Lower lobe of right lung (tissue), 2 donors: ENCODE data around the gene MEGF9. TPM values are rescaled to one million over a fixed set of nuclear protein-coding genes. Genes with fewer than 3 reads are reported as not detected.
A peak's percentile ranks its signal among the peaks of the same experiment; 100 is the strongest.

Source experiments
- ATAC-seq, 2 donors: fragments of 200-7000 bp; cut with Tn5 transposase; one replicate each; pipeline ENCODE4 v1.9.1; 2020 to 2022; ENCODE audit warnings: mild to moderate bottlenecking in 2 of 2, moderate library complexity in 2 of 2
- DNase-seq: peaks from one replicate; pipeline ENCODE4 v3.0.0-alpha.2; 2020
- H3K27ac ChIP-seq: fragments of 200-600 bp; one replicate; pipeline ENCODE4 v1.8.0; 2022
- H3K27me3 ChIP-seq: fragments of 200-600 bp; one replicate; pipeline ENCODE4 v1.8.0; 2022; ENCODE audit warnings: low read depth
- H3K36me3 ChIP-seq: fragments of 200-600 bp; one replicate; pipeline ENCODE4 v1.8.0; 2022; ENCODE audit warnings: mild to moderate bottlenecking
- H3K4me1 ChIP-seq: fragments of 200-600 bp; one replicate; pipeline ENCODE4 v1.8.0; 2022
- H3K4me3 ChIP-seq: fragments of 200-600 bp; one replicate; pipeline ENCODE4 v1.8.0; 2022; ENCODE audit warnings: mild to moderate bottlenecking
- H3K9me3 ChIP-seq: fragments of 200-600 bp; one replicate; pipeline ENCODE4 v1.8.0; 2022
- intact Hi-C: fragments of 100-400 bp; cut with DNase I; formaldehyde crosslinking; loops from one replicate; pipeline ENCODE4 v1.11.0; 2022
- total RNA-seq: library from RNA; stranded (reverse); fragmentation: NEBNext Ultra II Directional; extraction: Animal tissue kit (Norgen Biotek cat#: 25700); gene quantifications from one replicate; pipeline ENCODE4 v1.2.1, GENCODE V29; 2021
- TF ChIP-seq, protein P1 (sequence below): fragments of 200-600 bp; IDR thresholded peaks from one replicate; pipeline ENCODE4 v1.8.0; 2022; ENCODE audit warnings: antibody characterized with exemption, mild to moderate bottlenecking
- donor health status: DM: no; HTN: yes; CAD: no; lungs with severe emphysema.

Gene MEGF9
- total RNA-seq, 1 donor from 2014 or later = 71.1 TPM

GRCh38 chr9:120611690-120612068 is 102.6 kb downstream of the MEGF9 start:
- Histone ChIP-seq H3K9me3 (no peaks in the 10 kb centered on the region), H3K27me3 (no peaks in the 10 kb centered on the region), H3K36me3 (peaks cover 37% of the 10 kb centered on the region), H3K4me3 (no peak overlapping the region), H3K27ac (no peak overlapping the region), H3K4me1 (no peaks in the 10 kb centered on the region)
- no peak for DNase-seq
- no peak for ATAC-seq
- TF ChIP-seq, protein P1, sequence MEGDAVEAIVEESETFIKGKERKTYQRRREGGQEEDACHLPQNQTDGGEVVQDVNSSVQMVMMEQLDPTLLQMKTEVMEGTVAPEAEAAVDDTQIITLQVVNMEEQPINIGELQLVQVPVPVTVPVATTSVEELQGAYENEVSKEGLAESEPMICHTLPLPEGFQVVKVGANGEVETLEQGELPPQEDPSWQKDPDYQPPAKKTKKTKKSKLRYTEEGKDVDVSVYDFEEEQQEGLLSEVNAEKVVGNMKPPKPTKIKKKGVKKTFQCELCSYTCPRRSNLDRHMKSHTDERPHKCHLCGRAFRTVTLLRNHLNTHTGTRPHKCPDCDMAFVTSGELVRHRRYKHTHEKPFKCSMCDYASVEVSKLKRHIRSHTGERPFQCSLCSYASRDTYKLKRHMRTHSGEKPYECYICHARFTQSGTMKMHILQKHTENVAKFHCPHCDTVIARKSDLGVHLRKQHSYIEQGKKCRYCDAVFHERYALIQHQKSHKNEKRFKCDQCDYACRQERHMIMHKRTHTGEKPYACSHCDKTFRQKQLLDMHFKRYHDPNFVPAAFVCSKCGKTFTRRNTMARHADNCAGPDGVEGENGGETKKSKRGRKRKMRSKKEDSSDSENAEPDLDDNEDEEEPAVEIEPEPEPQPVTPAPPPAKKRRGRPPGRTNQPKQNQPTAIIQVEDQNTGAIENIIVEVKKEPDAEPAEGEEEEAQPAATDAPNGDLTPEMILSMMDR = no peak
- intact Hi-C loops = no loop called here

DNA sequence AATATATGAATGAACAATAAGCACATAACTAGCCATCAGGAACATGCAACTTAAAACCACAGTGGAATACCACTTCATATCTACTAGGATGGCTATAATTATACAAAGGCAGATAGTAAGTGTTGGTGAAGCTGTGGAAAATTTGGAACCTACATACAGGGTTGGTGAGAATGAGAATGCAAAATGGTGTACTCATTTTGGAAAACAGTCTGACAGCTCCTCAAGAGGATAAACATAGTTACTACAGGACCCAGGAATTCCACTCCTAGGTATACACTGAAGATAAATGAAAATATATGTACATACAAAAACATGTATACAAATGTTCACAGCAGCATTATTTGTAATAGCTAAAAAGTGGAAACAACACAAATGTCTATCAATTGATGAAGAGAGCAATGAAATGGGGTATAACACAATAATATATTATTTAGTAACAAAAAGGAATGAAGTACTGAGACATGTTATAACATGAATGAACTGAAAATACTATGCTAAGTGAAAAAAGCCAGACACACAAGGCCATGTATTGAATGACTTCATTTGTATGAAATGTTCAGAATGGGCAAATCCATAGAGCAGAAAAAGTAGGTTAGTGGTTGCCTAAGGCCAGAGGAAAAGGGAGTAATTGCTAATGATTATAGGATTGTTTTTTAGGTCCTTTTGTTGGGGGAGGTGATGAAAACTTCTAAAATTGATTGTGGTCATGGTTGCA is 103.1 kb downstream of the MEGF9 start:
- Histone ChIP-seq H3K27ac (no peak overlapping the region), H3K36me3 (peaks cover 43% of the 10 kb centered on the region), H3K9me3 (no peaks in the 10 kb centered on the region), H3K4me3 (no peak overlapping the region), H3K4me1 (no peaks in the 10 kb centered on the region), H3K27me3 (no peaks in the 10 kb centered on the region)
- ATAC-seq = no peak
- no peak for DNase-seq
- TF ChIP-seq, protein P1 = peak; percentile 12
- intact Hi-C loops = no loop called here

DNA sequence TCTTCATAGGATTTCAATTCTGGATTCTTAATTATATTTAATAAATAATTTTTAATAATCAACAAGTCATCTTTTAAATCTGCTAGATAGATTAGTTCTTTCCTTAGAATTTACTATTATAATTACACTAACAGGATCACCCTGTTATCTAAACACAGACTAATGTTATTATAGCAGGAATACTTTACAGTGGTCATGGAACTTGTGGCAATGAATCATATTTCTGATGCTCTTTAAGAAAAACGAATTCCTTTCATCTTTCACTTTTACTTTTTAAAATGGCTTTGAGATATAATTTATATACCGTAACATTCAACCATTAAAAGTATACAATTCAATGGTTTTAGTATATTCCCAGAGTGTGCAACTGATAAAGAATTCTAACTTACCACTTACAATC is 104.6 kb downstream of the MEGF9 start:
- ATAC-seq (no peak), DNase-seq (no peak)
- intact Hi-C loops = no loop called here
- Histone ChIP-seq H3K27me3 (no peaks in the 10 kb centered on the region), H3K36me3 (peaks cover 53% of the 10 kb centered on the region), H3K4me1 (no peaks in the 10 kb centered on the region), H3K9me3 (no peaks in the 10 kb centered on the region), H3K27ac (no peak overlapping the region), H3K4me3 (no peak overlapping the region)
- TF ChIP-seq, protein P1 = no peak

DNA sequence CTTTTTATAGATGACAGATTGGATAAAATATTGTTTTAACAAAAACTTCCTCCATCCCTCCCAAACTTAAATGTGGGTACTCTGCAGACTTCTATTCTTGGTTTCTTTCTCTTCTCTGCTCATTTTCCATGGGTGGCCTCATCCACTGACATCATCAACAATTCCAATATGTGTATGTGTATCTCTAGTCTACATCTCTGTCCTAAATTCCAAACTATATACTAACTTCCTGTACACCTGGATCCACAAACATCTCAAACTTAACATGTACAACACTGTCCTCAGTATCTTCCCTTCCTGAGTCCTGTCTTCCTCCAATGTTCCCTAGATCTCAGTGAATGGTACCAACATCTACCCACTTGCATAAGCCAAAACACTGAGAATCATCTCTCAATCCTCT is 105.8 kb downstream of the MEGF9 start:
- DNase-seq (no peak), ATAC-seq (no peak)
- Histone ChIP-seq H3K4me3 (no peak overlapping the region), H3K27me3 (no peaks in the 10 kb centered on the region), H3K36me3 (peaks cover 59% of the 10 kb centered on the region), H3K9me3 (no peaks in the 10 kb centered on the region), H3K27ac (no peak overlapping the region), H3K4me1 (no peaks in the 10 kb centered on the region)
- TF ChIP-seq, protein P1 = no peak
- intact Hi-C loops = no loop called here

GRCh38 chr9:120603591-120603990 is 110.7 kb downstream of the MEGF9 start:
- Histone ChIP-seq H3K9me3 (no peaks in the 10 kb centered on the region), H3K27me3 (no peaks in the 10 kb centered on the region), H3K36me3 (peaks cover 43% of the 10 kb centered on the region), H3K4me3 (no peak overlapping the region), H3K4me1 (no peaks in the 10 kb centered on the region), H3K27ac (no peak overlapping the region)
- TF ChIP-seq, protein P1 = no peak
- no peak for DNase-seq
- intact Hi-C loops = no loop called here
- ATAC-seq = no peak
